Trophoblast cell (in vitro differentiated cells and primary cell): ENCODE data around the gene CD300C. TPM values are rescaled to one million over a fixed set of nuclear protein-coding genes. Genes with fewer than 3 reads are reported as not detected.

ENCODE experiments used
- DNase-seq, 2 donors: peaks; one replicate each; pipeline ENCODE4 v3.0.0-alpha.2; 2016
- H2AFZ ChIP-seq: 2 replicates; pipeline ENCODE4 v1.6.1; 2013; ENCODE audit warnings: low read length, moderate library complexity, mild to moderate bottlenecking; ENCODE audit not compliant: insufficient read depth, poor library complexity
- H2AK5ac ChIP-seq: 2 replicates; pipeline ENCODE4 v1.6.1; 2013; ENCODE audit warnings: mild to moderate bottlenecking, low read length
- H2BK120ac ChIP-seq: 2 replicates; pipeline ENCODE4 v1.6.1; 2013; ENCODE audit warnings: low read length, mild to moderate bottlenecking, moderate library complexity; ENCODE audit not compliant: insufficient read depth, poor library complexity
- H2BK12ac ChIP-seq: 2 replicates; pipeline ENCODE4 v1.6.1; 2013; ENCODE audit warnings: mild to moderate bottlenecking, low read length, moderate library complexity
- H2BK5ac ChIP-seq: 2 replicates; pipeline ENCODE4 v1.6.1; 2013; ENCODE audit warnings: low read length, low read depth, moderate library complexity, mild to moderate bottlenecking; ENCODE audit not compliant: poor library complexity
- H3K14ac ChIP-seq: 2 replicates; pipeline ENCODE4 v1.6.1; 2013; ENCODE audit warnings: mild to moderate bottlenecking, low read length
- H3K18ac ChIP-seq: 2 replicates; pipeline ENCODE4 v1.6.1; 2013; ENCODE audit warnings: mild to moderate bottlenecking, low read length
- H3K23ac ChIP-seq: 2 replicates; pipeline ENCODE4 v1.6.1; 2013; ENCODE audit warnings: low read length
- H3K27ac ChIP-seq: 2 replicates; pipeline ENCODE4 v1.5.1; 2013; ENCODE audit warnings: low read depth, mild to moderate bottlenecking, inconsistent platforms, low read length, moderate library complexity
- H3K27me3 ChIP-seq: 2 replicates; pipeline ENCODE4 v1.6.1; 2013; ENCODE audit warnings: inconsistent platforms, mild to moderate bottlenecking, low read length, moderate library complexity; ENCODE audit not compliant: insufficient read depth
- H3K36me3 ChIP-seq, 2 experiments: 1 replicate in 1 of 2; 2 replicates in 1 of 2; pipeline ENCODE4 v1.6.1; 2013; ENCODE audit warnings: low read length in 2 of 2, mild to moderate bottlenecking in 2 of 2, moderate library complexity in 1 of 2; ENCODE audit not compliant: insufficient read depth in 2 of 2, control insufficient read depth in 1 of 2
- H3K4ac ChIP-seq: 2 replicates; pipeline ENCODE4 v1.6.1; 2013; ENCODE audit warnings: low read depth, mild to moderate bottlenecking, low read length, moderate library complexity
- H3K4me1 ChIP-seq, 2 experiments: 1 replicate in 1 of 2; 2 replicates in 1 of 2; pipeline ENCODE4 v1.6.1; 2013; ENCODE audit warnings: low read length in 2 of 2, mild to moderate bottlenecking in 2 of 2, moderate library complexity in 1 of 2; ENCODE audit not compliant: insufficient read depth in 2 of 2, control insufficient read depth in 1 of 2
- H3K4me2 ChIP-seq: 2 replicates; pipeline ENCODE4 v1.6.1; 2013; ENCODE audit warnings: inconsistent platforms, mild to moderate bottlenecking, low read length, moderate library complexity
- H3K4me3 ChIP-seq: 2 replicates; pipeline ENCODE4 v1.5.1; 2013; ENCODE audit warnings: mild to moderate bottlenecking, low read depth, low read length, inconsistent platforms
- H3K79me1 ChIP-seq: one replicate; pipeline ENCODE4 v1.6.1; 2013; ENCODE audit warnings: low read length
- H3K79me2 ChIP-seq: 2 replicates; pipeline ENCODE4 v1.6.1; 2013; ENCODE audit warnings: low read length, mild to moderate bottlenecking; ENCODE audit not compliant: control insufficient read depth, insufficient read depth, poor library complexity
- H3K9ac ChIP-seq: 2 replicates; pipeline ENCODE4 v1.6.1; 2013; ENCODE audit warnings: mild to moderate bottlenecking, low read length
- H3K9me3 ChIP-seq: 2 replicates; pipeline ENCODE4 v1.6.1; 2013; ENCODE audit warnings: low read depth, mild to moderate bottlenecking, control low read depth, inconsistent platforms, low read length; ENCODE audit not compliant: insufficient read depth
- H4K12ac ChIP-seq: 2 replicates; pipeline ENCODE4 v1.6.1; 2013; ENCODE audit warnings: low read depth, mild to moderate bottlenecking, low read length, moderate library complexity
- H4K8ac ChIP-seq: 2 replicates; pipeline ENCODE4 v1.6.1; 2013; ENCODE audit warnings: low read depth, mild to moderate bottlenecking, low read length, moderate library complexity
- H4K91ac ChIP-seq: one replicate; pipeline ENCODE4 v1.6.1; 2013; ENCODE audit warnings: low read depth, mild to moderate bottlenecking, low read length, moderate library complexity
- WGBS: extraction: QIAGEN DNeasy Blood & Tissue Kit; methylation state at CpG from one replicate; pipeline ENCODE4 v1.1.7; 2013; ENCODE audit warnings: missing lambda C conversion rate; ENCODE audit not compliant: insufficient read length, insufficient coverage; ENCODE audit errors: extremely low coverage; 5-methylcytosine and 5-hydroxymethylcytosine counted together
- polyA plus RNA-seq: library from polyadenylated mRNA; stranded (reverse); fragments of 200-250 nt; gene quantifications from 2 replicates; pipeline ENCODE4 v1.2.3, GENCODE V29; 2013

Gene CD300C
- not detected in 2 replicates for polyA plus RNA-seq

GRCh38 chr17:74545843-74546230 is at the start of gene CD300C:
Gene CD300C, minus strand, starts transcription at chr17:74546115. Its CDS starts 333 bp downstream, at chr17:74545782.
- no peaks in the 10 kb centered on the region for H3K4me1 ChIP-seq
- no peak within 1 kb of the TSS for H2BK120ac ChIP-seq
- peak; percentile 10 to 13 for DNase-seq
- WGBS, result no CpG with 5 or more reads among the region's 5 CpGs
- H3K36me3 ChIP-seq, result no peaks in the 10 kb centered on the region
- no peak within 1 kb of the TSS for H3K23ac ChIP-seq
- no peak within 1 kb of the TSS for H3K18ac ChIP-seq
- H3K9ac ChIP-seq, result no peak within 1 kb of the TSS
- no peak within 1 kb of the TSS for H3K4me3 ChIP-seq
- no peak within 1 kb of the TSS for H4K8ac ChIP-seq
- no peak within 1 kb of the TSS for H3K4me2 ChIP-seq
- no peak within 1 kb of the TSS for H2BK12ac ChIP-seq
- no peaks in the 10 kb centered on the region for H3K79me1 ChIP-seq
- no peak within 1 kb of the TSS for H4K12ac ChIP-seq
- H3K27me3 ChIP-seq, result no peaks in the 10 kb centered on the region
- no peak within 1 kb of the TSS for H3K4ac ChIP-seq
- H4K91ac ChIP-seq, result no peak within 1 kb of the TSS
- no peak within 1 kb of the TSS for H2AFZ ChIP-seq
- H3K14ac ChIP-seq, result no peak within 1 kb of the TSS
- H2AK5ac ChIP-seq, result no peak within 1 kb of the TSS
- H3K27ac ChIP-seq, result no peak within 1 kb of the TSS
- no peak within 1 kb of the TSS for H2BK5ac ChIP-seq
- H3K79me2 ChIP-seq, result no peaks in the 10 kb centered on the region
- no peaks in the 10 kb centered on the region for H3K9me3 ChIP-seq

- Histone ChIP-seq H3K36me3 (no peaks in the 10 kb centered on the region), H3K4ac (no peak overlapping the region), H3K27me3 (no peaks in the 10 kb centered on the region), H3K9ac (no peak overlapping the region), H3K4me2 (no peak overlapping the region), H3K23ac (no peak overlapping the region), H3K79me1 (no peaks in the 10 kb centered on the region), H2BK12ac (no peak overlapping the region), H3K18ac (no peak overlapping the region), H3K14ac (no peak overlapping the region), H4K12ac (no peak overlapping the region), H4K91ac (no peak overlapping the region), H3K79me2 (no peaks in the 10 kb centered on the region), H2BK120ac (no peak overlapping the region), H3K27ac (no peak overlapping the region), H4K8ac (no peak overlapping the region), H3K4me1 (peaks cover 0 to 2% of the 10 kb centered on the region in 2 experiments), H2AK5ac (no peak overlapping the region), H2AFZ (no peak overlapping the region), H2BK5ac (no peak overlapping the region), H3K9me3 (no peaks in the 10 kb centered on the region), H3K4me3 (no peak overlapping the region)
- DNase-seq, result no peak
- no CpG with 5 or more reads among the region's 6 CpGs for WGBS
Observed at GRCh38 chr17:74595037-74595750, 49.3 kb upstream of the CD300C start.

- no peak within 1 kb of the TSS for H3K18ac ChIP-seq
- no peaks in the 10 kb centered on the region for H3K9me3 ChIP-seq
- no peaks in the 10 kb centered on the region for H3K79me2 ChIP-seq
- WGBS, result no CpG with 5 or more reads among the region's 14 CpGs
- no peak within 1 kb of the TSS for H3K9ac ChIP-seq
- H2BK5ac ChIP-seq, result no peak within 1 kb of the TSS
- peaks cover 0 to 2% of the 10 kb centered on the region in 2 experiments for H3K4me1 ChIP-seq
- no peak within 1 kb of the TSS for H2BK12ac ChIP-seq
- H4K91ac ChIP-seq, result no peak within 1 kb of the TSS
- no peak within 1 kb of the TSS for H4K12ac ChIP-seq
- no peak within 1 kb of the TSS for H3K14ac ChIP-seq
- H3K4me2 ChIP-seq, result no peak within 1 kb of the TSS
- H3K27me3 ChIP-seq, result no peaks in the 10 kb centered on the region
- H3K27ac ChIP-seq, result no peak within 1 kb of the TSS
- no peak within 1 kb of the TSS for H2AK5ac ChIP-seq
- H3K36me3 ChIP-seq, result no peaks in the 10 kb centered on the region
- no peak within 1 kb of the TSS for H2AFZ ChIP-seq
- H3K79me1 ChIP-seq, result no peaks in the 10 kb centered on the region
- no peak within 1 kb of the TSS for H3K4ac ChIP-seq
- DNase-seq, result no peak
- H2BK120ac ChIP-seq, result no peak within 1 kb of the TSS
- no peak within 1 kb of the TSS for H3K23ac ChIP-seq
- H3K4me3 ChIP-seq, result peak within 1 kb of the TSS; percentile 7
- H4K8ac ChIP-seq, result no peak within 1 kb of the TSS
Observed at GRCh38 chr17:74592087-74592990, 46.4 kb upstream of the CD300C start, which contains the start of gene CD300LD. Gene CD300LD, minus strand, starts transcription at chr17:74592283. Its CDS starts 81 bp downstream, at chr17:74592202.

- Histone ChIP-seq H3K18ac (no peak overlapping the region), H4K91ac (no peak overlapping the region), H4K8ac (no peak overlapping the region), H3K4me1 (peaks cover 0 to 2% of the 10 kb centered on the region in 2 experiments), H3K9me3 (no peaks in the 10 kb centered on the region), H3K4ac (no peak overlapping the region), H3K79me2 (no peaks in the 10 kb centered on the region), H3K23ac (no peak overlapping the region), H3K9ac (no peak overlapping the region), H2AFZ (no peak overlapping the region), H3K27me3 (no peaks in the 10 kb centered on the region), H3K4me2 (no peak overlapping the region), H2AK5ac (no peak overlapping the region), H2BK120ac (no peak overlapping the region), H4K12ac (no peak overlapping the region), H3K14ac (no peak overlapping the region), H2BK5ac (no peak overlapping the region), H2BK12ac (no peak overlapping the region), H3K4me3 (no peak overlapping the region), H3K79me1 (no peaks in the 10 kb centered on the region), H3K36me3 (no peaks in the 10 kb centered on the region), H3K27ac (no peak overlapping the region)
- no peak for DNase-seq
- no CpG with 5 or more reads among the region's 1 CpG for WGBS
Observed at GRCh38 chr17:74591503-74591902, 45.6 kb upstream of the CD300C start.
